Motor neuron (in vitro differentiated cells): Measurements from ENCODE around the gene DACT3. TPM values are rescaled to one million over a fixed set of nuclear protein-coding genes. Genes with fewer than 3 reads are reported as not detected.

Experiments
- ATAC-seq, 8 experiments: fragments of 200-7000 bp; cut with Tn5 transposase; replicated peaks in 6 of 8; 2 replicates each; pipeline ENCODE4 v1.8.0; 2021; ENCODE audit warnings: mild to moderate bottlenecking in 8 of 8, moderate library complexity in 8 of 8
- H3K27ac ChIP-seq, 2 donors: fragments of 250-450 bp; sonication (Bioruptor Pico); 2 replicates each; pipeline ENCODE4 v1.9.0; 2021; ENCODE audit warnings: antibody characterized with exemption in 2 of 2, mild to moderate bottlenecking in 2 of 2, moderate library complexity in 1 of 2
- H3K4me1 ChIP-seq, 2 donors: fragments of 250-450 bp; sonication (Bioruptor Pico); replicated peaks in 1 of 2; 2 replicates each; pipeline ENCODE4 v1.6.1; 2021; ENCODE audit warnings: antibody characterized with exemption in 2 of 2, mild to moderate bottlenecking in 2 of 2, moderate library complexity in 1 of 2
- H3K4me3 ChIP-seq, 5 donors: fragments of 250-450 bp; sonication (Bioruptor Pico); 2 replicates each; pipeline ENCODE4 v1.9.0; 2021; ENCODE audit warnings: antibody characterized with exemption in 5 of 5, mild to moderate bottlenecking in 5 of 5, moderate library complexity in 4 of 5
- WGBS, 10 experiments: fragments of 450-650 bp; shearing (Covaris generic); methylation state at CpG; one replicate each; pipeline ENCODE4 v1.0.0; 2022; 5-methylcytosine and 5-hydroxymethylcytosine counted together
- in situ Hi-C, 9 experiments: fragments of 400-800 bp; cut with MboI; loops; one replicate each; pipeline ENCODE4 v1.15.0; 2021; ENCODE audit warnings: low sequenced_read_pairs in 9 of 9, low pct_unique_long_range_greater_than_20kb in 2 of 9; ENCODE audit not compliant: unreplicated experiment in 9 of 9
- total RNA-seq, 8 experiments: library from RNA; unstranded; fragments of 300-600 nt; gene quantifications; 2 replicates each; pipeline versions ENCODE4 v1.2.3 to v1.2.4, GENCODE V29; 2022

Gene DACT3
- total RNA-seq, 8 experiments from 2014 or later = 1.9 to 16.3 (median 10.4) TPM

- H3K4me1 ChIP-seq = peaks cover 2 to 13% of the 10 kb centered on the region in 2 donors
- ATAC-seq = no peak
- in situ Hi-C loops = loop anchor here in 1 of 9 experiments (10.0 to 25.0 kb wide), 2 partner anchors 45 to 123 kb away; no protein-coding TSS in a partner anchor
- 0 to 20% (median 10%) methylated on average over 1 to 2 of the region's 14 CpGs; no CpG with 5 or more reads in 6 of the 10 experiments for WGBS, 10 experiments
- H3K4me3 ChIP-seq = peak overlapping the region; percentile 48 to 80 (median 60)
- peak overlapping the region in 1 of 2 donors; percentile 4 for H3K27ac ChIP-seq
Measured at GRCh38 chr19:46660008-46660517, 919 bp downstream of the DACT3 start.

- peak in 1 of 8 experiments; percentile 4 for ATAC-seq
- peak overlapping the region in 1 of 2 donors; percentile 4 for H3K27ac ChIP-seq
- H3K4me1 ChIP-seq = peaks cover 5 to 19% of the 10 kb centered on the region in 2 donors
- in situ Hi-C loops = loop anchor here in 1 of 9 experiments (10.0 to 25.0 kb wide), 2 partner anchors 45 to 122 kb away; no protein-coding TSS in a partner anchor
- H3K4me3 ChIP-seq = peak overlapping the region; percentile 48 to 80 (median 60)
- WGBS, 10 experiments = 0% methylated on average over 3 of the region's 28 CpGs; no CpG with 5 or more reads in 9 of the 10 experiments
Measured at GRCh38 chr19:46659151-46660007, 1.6 kb downstream of the DACT3 start.

DNA sequence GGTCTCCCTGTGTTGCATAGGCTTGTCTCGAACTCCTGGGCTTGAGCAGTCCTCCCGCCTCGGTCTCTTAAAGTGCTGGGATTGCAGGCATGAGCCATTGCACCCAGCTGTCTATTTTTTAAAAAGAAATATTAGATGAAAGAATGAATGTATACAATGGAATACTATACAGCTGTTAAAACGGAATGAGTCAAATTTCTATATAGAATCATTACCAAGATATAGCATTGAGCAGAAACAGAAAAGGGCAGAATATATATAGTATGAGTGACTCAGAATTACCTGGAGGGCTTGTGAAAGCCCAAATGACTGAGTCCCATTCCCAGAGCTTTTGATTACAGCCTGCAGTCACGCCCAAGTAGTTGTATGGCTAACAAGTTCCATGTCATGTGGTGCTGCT lies 4.4 kb downstream of the DACT3 start:
- Histone ChIP-seq H3K4me3 (no peak overlapping the region), H3K27ac (no peak overlapping the region), H3K4me1 (peaks cover 3 to 20% of the 10 kb centered on the region in 2 donors)
- WGBS, 10 experiments = 81 to 100% (median 92%) methylated on average over 1 to 5 of the region's 5 CpGs
- in situ Hi-C loops = loop anchor here in 1 of 9 experiments (25.0 kb wide), 1 partner anchor 119 kb away; no protein-coding TSS in a partner anchor
- ATAC-seq = no peak

DNA sequence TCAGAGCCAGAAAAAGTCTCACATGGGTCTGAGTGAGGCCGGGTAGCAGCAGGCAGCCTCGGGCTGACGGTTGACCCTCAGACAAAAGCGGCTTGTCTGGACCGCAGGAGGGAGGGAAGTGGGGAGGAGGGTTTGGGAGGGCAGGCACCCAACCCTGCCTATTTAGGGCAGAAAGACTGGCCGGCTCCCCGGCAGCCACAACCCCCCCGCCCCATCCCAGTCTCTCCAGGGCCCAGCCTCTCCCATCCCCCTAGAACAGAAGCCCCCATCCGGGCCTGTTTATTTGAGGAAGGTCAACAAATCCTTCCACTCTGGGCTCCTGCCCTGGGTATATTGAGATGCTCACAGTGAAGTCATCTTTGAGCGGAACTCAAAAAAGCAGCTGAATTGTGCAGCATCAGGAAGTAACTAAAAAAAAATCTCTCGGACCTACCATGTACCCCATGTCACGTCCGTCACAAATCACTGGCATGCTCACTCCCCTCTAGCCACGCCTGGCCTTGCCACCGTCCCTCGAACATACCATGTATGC lies 6.3 kb downstream of the DACT3 start:
- in situ Hi-C loops = loop anchor here in 1 of 9 experiments (25.0 kb wide), 1 partner anchor 117 kb away; no protein-coding TSS in a partner anchor
- 0 to 93% (median 56%) methylated on average over 1 to 7 of the region's 16 CpGs; no CpG with 5 or more reads in 4 of the 10 experiments for WGBS, 10 experiments
- ATAC-seq = peak in 5 of 8 experiments; percentile 41 to 67 (median 52)
- H3K4me1 ChIP-seq = peaks cover 3 to 19% of the 10 kb centered on the region in 2 donors
- no peak overlapping the region for H3K4me3 ChIP-seq
- peak overlapping the region in 1 of 2 donors; percentile 47 for H3K27ac ChIP-seq

GRCh38 chr19:46650445-46650844 lies 10.5 kb downstream of the DACT3 start:
- no peak overlapping the region for H3K27ac ChIP-seq
- in situ Hi-C loops = loop anchor here in 1 of 9 experiments (25.0 kb wide), 1 partner anchor 113 kb away; no protein-coding TSS in a partner anchor
- H3K4me1 ChIP-seq = peaks cover 3 to 12% of the 10 kb centered on the region in 2 donors
- ATAC-seq = no peak
- H3K4me3 ChIP-seq = no peak overlapping the region
- WGBS, 10 experiments = 70 to 100% (median 94%) methylated on average over 1 to 6 of the region's 7 CpGs; no CpG with 5 or more reads in 1 of the 10 experiments

DNA sequence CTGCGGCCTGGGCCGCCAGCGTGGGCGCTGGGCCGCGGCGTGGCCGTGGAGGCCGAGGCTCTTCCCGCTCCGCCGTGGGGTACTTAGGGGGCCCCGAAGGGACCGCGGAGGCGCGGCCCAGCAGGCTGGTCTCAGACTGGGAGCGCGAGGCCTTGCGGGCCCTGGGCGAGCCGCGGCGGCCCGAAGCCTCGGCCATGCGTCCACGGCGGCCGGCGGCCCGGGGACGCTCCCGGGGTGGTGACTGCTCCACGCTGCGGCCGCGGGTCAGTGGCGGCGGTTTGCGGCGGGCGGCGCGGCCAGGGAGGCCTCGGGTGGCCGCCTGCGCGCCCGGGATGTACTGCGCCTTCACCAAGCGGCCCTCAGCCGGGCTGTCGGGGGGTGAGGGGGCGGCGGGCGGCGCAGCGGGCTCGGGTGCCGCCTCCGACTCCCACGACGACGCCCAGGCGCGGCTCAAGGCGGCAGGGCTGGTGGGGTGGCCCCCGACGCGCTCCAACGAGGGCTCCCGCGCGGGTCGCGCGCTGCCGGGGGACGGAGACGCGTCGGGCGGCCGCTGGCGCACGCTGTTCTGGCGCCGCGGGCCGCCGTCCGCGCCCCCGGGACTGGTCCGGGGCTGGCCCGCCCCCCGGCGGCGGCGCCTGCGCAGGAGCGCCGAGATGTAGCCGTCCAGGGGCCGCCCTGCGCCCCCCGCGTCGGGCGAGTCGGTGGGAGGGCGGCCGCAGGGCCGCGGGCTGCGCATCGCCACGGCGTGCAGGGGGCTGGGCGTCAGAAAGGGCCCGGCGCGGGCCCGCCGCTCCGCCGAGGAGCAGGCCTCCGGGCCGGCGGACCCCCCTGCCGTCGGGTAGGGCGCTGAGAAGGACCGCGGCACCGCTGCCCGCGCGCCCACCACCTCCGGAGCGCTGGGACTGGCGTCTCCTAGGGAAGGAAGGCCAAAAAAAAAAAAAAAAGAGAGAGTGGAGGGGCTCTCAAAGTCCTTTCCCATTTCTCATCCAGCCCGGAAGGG lies 11.7 kb downstream of the DACT3 start:
- H3K4me1 ChIP-seq = peaks cover 0 to 2% of the 10 kb centered on the region in 2 donors
- no peak overlapping the region for H3K4me3 ChIP-seq
- H3K27ac ChIP-seq = no peak overlapping the region
- ATAC-seq = peak in 3 of 8 experiments; percentile 6 to 27 (median 17)
- in situ Hi-C loops = no loop called here
- 0 to 95% (median 30%) methylated on average over 1 to 18 of the region's 144 CpGs; no CpG with 5 or more reads in 2 of the 10 experiments for whole genome bisulfite sequencing, 10 experiments

DNA sequence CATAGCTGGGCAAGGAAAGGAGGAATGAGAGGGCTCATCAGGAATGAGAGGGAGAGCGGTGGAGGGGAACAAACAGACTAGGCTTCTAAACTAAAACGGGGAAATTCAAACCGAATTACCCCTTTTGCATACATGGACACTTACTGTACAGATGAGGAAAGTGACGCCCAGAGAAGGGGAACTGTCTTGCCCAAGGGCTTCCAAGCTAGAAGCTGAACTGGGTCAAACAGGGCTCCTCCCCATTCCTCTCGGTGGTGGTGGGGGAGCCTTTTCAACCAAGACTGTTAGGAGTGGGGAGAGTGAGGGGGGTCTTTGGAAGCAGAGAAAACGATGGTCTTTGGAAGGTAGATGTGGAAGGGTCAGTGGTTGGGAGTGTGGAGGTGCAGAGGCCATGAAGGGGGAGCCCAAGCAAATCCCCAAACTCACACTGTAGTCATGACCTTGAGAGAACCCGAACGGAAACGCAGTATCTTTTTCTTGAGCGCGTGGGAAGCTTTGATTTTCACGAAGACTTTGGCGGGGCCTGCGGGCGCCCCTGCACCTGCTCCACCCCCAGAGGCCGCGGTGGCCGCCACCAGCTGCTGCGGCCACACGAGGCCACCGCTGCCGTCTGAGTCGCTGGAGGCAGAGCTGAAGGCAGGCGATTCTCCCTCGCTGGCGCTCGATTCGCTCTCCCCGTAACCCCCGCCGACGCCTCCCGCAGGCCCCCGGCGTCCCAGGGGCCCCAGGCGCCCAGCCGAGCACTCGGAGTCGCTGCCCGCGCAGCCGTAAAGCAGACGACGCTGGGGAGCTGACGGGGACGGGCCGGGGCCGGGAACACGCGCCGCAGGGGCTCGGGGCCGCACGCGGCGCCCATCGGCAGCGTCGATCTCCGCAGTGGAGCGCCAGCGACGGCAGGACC lies 12.7 kb downstream of the DACT3 start:
- in situ Hi-C loops = no loop called here
- H3K4me3 ChIP-seq = no peak overlapping the region
- peak in 3 of 8 experiments; percentile 40 to 54 (median 42) for ATAC-seq

DNA sequence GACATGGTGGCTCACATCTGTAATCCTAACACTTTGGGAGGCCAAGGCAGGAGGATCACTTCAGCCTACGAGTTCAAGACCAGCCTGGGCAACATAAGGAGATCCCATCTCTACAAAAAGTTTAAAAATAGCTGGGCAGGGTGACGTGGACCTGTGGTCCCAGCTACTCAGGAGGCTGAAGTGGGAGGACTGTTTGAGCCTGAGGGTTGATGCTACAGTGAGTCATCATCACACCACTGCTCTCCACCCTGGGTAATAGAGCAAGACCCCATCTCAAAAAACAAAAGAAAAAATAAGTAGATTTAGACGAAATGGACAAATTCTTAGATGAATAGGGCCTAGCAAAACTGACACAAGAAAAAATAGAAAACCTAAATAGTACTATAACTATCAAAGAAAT lies 14.6 kb downstream of the DACT3 start:
- Histone ChIP-seq H3K4me3 (no peak overlapping the region), H3K27ac (no peak overlapping the region), H3K4me1 (no peaks in the 10 kb centered on the region)
- 37 to 100% (median 75%) methylated on average over 1 to 3 of the region's 3 CpGs; no CpG with 5 or more reads in 1 of the 10 experiments for WGBS, 10 experiments
- no peak for ATAC-seq
- in situ Hi-C loops = no loop called here

More for the DNA sequence above, 12.7 kb downstream of the DACT3 start:
- 27 to 100% (median 80%) methylated on average over 1 to 11 of the region's 63 CpGs; no CpG with 5 or more reads in 3 of the 10 experiments for WGBS, 10 experiments
- Histone ChIP-seq H3K4me1 (no peaks in the 10 kb centered on the region), H3K27ac (no peak overlapping the region)

DNA sequence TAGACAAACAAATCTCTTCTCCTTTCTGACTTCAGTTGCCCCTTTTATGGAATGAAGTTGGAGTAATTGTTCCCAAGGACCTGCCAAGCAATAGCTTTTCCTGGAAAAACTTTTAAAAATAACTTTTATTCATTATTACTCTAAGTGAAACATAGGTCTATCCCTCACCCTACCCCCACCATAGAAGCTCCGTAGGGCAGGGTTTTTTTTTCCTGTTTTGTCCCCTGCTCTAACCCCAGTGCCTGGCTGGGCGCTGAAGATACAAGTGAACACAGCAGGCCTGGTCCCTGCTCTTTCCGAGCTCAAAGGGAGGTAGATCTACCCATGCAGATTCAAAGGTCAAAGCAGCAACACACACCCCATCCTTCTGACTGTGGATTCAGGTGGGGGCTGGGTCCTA lies 16.3 kb downstream of the DACT3 start:
- no peak overlapping the region for H3K27ac ChIP-seq
- no peak for ATAC-seq
- in situ Hi-C loops = no loop called here
- no peak overlapping the region for H3K4me3 ChIP-seq
- H3K4me1 ChIP-seq = peaks cover 4% of the 10 kb centered on the region in 2 donors
- 0 to 63% (median 33%) methylated on average over 1 to 3 of the region's 3 CpGs; no CpG with 5 or more reads in 3 of the 10 experiments for WGBS, 10 experiments

DNA sequence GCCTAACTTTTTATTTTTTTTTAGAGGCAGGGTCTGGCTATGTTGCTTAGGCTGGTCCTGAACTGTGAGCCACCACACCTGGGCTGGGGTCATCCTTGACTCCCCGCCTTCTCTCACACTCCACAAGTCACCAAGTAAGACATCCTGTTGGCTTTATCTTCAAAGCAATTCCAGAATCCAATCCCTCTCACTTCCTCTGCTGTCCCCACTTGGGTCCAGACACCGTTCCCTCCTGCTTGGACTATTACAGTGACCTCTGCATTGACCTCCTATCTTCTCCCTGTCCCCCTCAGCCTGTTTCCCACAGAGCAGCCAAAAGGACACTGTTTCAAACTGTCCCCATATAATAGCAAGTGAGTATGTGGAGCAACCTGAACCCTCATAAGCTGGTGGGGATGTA lies 20.3 kb downstream of the DACT3 start:
- in situ Hi-C loops = no loop called here
- ATAC-seq = no peak

More for the DNA sequence above, 20.3 kb downstream of the DACT3 start:
- Histone ChIP-seq H3K4me3 (no peak overlapping the region), H3K4me1 (peaks cover 14 to 21% of the 10 kb centered on the region in 2 donors), H3K27ac (no peak overlapping the region)
- 63 to 100% (median 86%) methylated on average over 1 to 2 of the region's 2 CpGs; no CpG with 5 or more reads in 3 of the 10 experiments for WGBS, 10 experiments
